ENCODE data around the gene ZNF382.
A peak's percentile ranks its signal among the peaks of the same experiment; 100 is the strongest.

Gene ZNF382

GRCh38 chr19:36635342-36635741 is 30.2 kb downstream of the ZNF382 start:
- H3K4me3 ChIP-seq (ENCODE audit: low read length), result no peak overlapping the region
- TF ChIP-seq CTCF (IDR thresholded peaks at IDR 0.05; ENCODE audit: insufficient read depth, low read depth, low read length, missing control alignments), result no peak
- DNase-seq (ENCODE audit: low read depth), result no peak

- peak; percentile 2 for DNase-seq (ENCODE audit: low read depth)
- no peak overlapping the region for H3K4me3 ChIP-seq (ENCODE audit: low read length)
- no peak for TF ChIP-seq CTCF (IDR thresholded peaks at IDR 0.05; ENCODE audit: insufficient read depth, low read depth, low read length, missing control alignments)
These were observed 33.9 kb downstream of the ZNF382 start for GRCh38 chr19:36638862-36639510.

GRCh38 chr19:36646746-36647145 is 41.6 kb downstream of the ZNF382 start:
- DNase-seq (ENCODE audit: low read depth), result no peak
- H3K4me3 ChIP-seq (ENCODE audit: low read length), result no peak overlapping the region
- no peak for TF ChIP-seq CTCF (IDR thresholded peaks at IDR 0.05; ENCODE audit: insufficient read depth, low read depth, low read length, missing control alignments)

- no peak overlapping the region for H3K4me3 ChIP-seq (ENCODE audit: low read length)
- DNase-seq (ENCODE audit: low read depth), result no peak
These were observed 47.8 kb downstream of the ZNF382 start for GRCh38 chr19:36652958-36653357.

DNA sequence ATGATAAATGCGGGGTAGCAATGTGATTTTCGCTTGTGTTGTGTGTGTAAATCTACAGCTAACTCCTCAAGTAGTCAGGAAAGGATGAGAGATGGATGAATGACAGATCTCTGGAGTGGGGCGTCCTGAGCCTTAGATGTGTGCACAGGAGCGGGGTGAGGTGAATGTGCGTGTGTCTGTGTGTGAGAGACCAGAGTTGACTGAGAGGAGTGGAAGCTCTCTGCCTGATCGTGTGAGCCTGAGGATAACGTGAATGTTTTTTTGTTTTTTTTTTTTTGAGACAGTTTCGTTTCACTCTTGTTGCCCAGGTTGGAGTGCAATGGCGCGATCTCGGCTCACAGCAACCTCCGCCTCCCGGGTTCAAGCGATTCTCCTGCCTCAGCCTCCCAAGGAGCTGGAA is 60.7 kb downstream of the ZNF382 start:
- TF ChIP-seq CTCF (IDR thresholded peaks at IDR 0.05; ENCODE audit: insufficient read depth, low read depth, low read length, missing control alignments), result no peak
- DNase-seq (ENCODE audit: low read depth), result no peak
- H3K4me3 ChIP-seq (ENCODE audit: low read length), result peak overlapping the region; percentile 92

More at GRCh38 chr19:36652958-36653357, 47.8 kb downstream of the ZNF382 start:
- no peak for TF ChIP-seq CTCF (IDR thresholded peaks at IDR 0.05; ENCODE audit: insufficient read depth, low read depth, low read length, missing control alignments)

DNA sequence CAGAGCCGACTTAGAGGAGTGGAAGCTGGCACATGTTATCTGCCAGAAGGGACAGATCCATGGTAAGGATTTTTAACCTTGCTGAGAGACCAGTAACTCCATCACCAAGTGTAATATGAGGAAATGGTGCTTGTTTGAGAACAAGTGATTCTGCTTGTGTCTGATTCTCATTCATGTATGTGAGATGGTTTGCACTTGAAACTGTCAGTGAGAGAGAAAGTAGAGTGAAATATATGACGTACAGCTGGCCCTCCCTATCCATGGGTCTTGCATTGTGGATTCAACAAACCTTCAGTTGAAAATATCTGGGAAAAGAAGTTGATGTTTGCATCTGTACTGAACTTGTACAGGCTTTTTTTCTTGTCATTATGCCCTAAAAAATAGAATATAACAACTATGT is 63.5 kb downstream of the ZNF382 start:
- no peak for DNase-seq (ENCODE audit: low read depth)
- TF ChIP-seq CTCF (IDR thresholded peaks at IDR 0.05; ENCODE audit: insufficient read depth, low read depth, low read length, missing control alignments), result no peak
- no peak overlapping the region for H3K4me3 ChIP-seq (ENCODE audit: low read length)

- H3K4me3 ChIP-seq (ENCODE audit: low read length), result no peak overlapping the region
- no peak for TF ChIP-seq CTCF (IDR thresholded peaks at IDR 0.05; ENCODE audit: insufficient read depth, low read depth, low read length, missing control alignments)
These were observed 67.3 kb downstream of the ZNF382 start for GRCh38 chr19:36672368-36672767.

More at GRCh38 chr19:36672368-36672767, 67.3 kb downstream of the ZNF382 start:
- DNase-seq (ENCODE audit: low read depth), result no peak

All from epithelial cell of esophagus (primary cell).